H1 (cell line): ENCODE measurements around the gene SYNPO. TPM values are rescaled to one million over a fixed set of nuclear protein-coding genes. Genes with fewer than 3 reads are reported as not detected.

Source experiments
- CTCF ChIA-PET: fragments of 300-600 bp; sonication (Branson Sonifier 250); formaldehyde crosslinking; loops from one replicate; lab custom pipeline; 2021; ENCODE audit not compliant: partially characterized antibody; lab: Charles Lee
- POLR2A ChIA-PET: fragments of 300-600 bp; sonication (Branson Sonifier 250); formaldehyde crosslinking; loops from one replicate; lab custom pipeline; 2021; ENCODE audit warnings: inconsistent platforms; ENCODE audit not compliant: partially characterized antibody; lab: Charles Lee
- DNase-seq, 2 experiments: peaks; one replicate each; pipeline versions ENCODE4 v3.0.0 to v3.0.0-alpha.2; 2010 to 2022; ENCODE audit warnings: low spot score in 2 of 2, low read depth in 1 of 2, mixed read lengths in 1 of 2
- FAIRE-seq: peaks from 2 replicates; lab custom pipeline; 2011; peaks lifted over from hg19 to GRCh38; lab: Jason Lieb, UNC
- H2AFZ ChIP-seq: 2 replicates; pipeline ENCODE4 v1.8.1; 2012; ENCODE audit warnings: low read length, inconsistent platforms
- H2AK5ac ChIP-seq: 2 replicates; pipeline ENCODE4 v1.6.1; 2013; ENCODE audit warnings: low read depth, low read length
- H2BK120ac ChIP-seq: replicated peaks from 2 replicates; pipeline ENCODE3; 2013; ENCODE audit warnings: low read depth, low read length, inconsistent platforms
- H2BK12ac ChIP-seq: 2 replicates; pipeline ENCODE4 v1.6.1; 2013; ENCODE audit warnings: low read depth, low read length
- H2BK15ac ChIP-seq: 2 replicates; pipeline ENCODE4 v1.6.1; 2013; ENCODE audit warnings: low read length
- H2BK20ac ChIP-seq: 2 replicates; pipeline ENCODE4 v1.6.1; 2013; ENCODE audit warnings: low read length
- H2BK5ac ChIP-seq: 2 replicates; pipeline ENCODE4 v1.6.1; 2013; ENCODE audit warnings: low read depth, low read length
- H3K14ac ChIP-seq: 2 replicates; pipeline ENCODE4 v1.6.1; 2013; ENCODE audit warnings: inconsistent platforms; ENCODE audit not compliant: insufficient read length
- H3K18ac ChIP-seq: 2 replicates; pipeline ENCODE4 v1.6.1; 2013; ENCODE audit warnings: low read length; ENCODE audit errors: extremely low read depth
- H3K23ac ChIP-seq: 2 replicates; pipeline ENCODE4 v1.6.1; 2013; ENCODE audit warnings: inconsistent platforms; ENCODE audit not compliant: insufficient read length
- H3K23me2 ChIP-seq: 2 replicates; pipeline ENCODE4 v1.6.1; 2013; ENCODE audit warnings: low read depth, low read length
- H3K27ac ChIP-seq: 2 replicates; pipeline ENCODE4 v1.6.1; 2011; ENCODE audit warnings: low read depth, low read length, inconsistent platforms
- H3K27me3 ChIP-seq, 4 experiments: replicated peaks in 1 of 4; 1 replicate in 1 of 4; 2 replicates in 3 of 4; pipeline versions ENCODE4 v1.6.1 to v1.8.1; 2011 to 2013; ENCODE audit warnings: low read length in 3 of 4, mild to moderate bottlenecking in 3 of 4, inconsistent platforms in 2 of 4, mixed read lengths in 2 of 4, moderate library complexity in 1 of 4; ENCODE audit not compliant: control insufficient read depth in 3 of 4, insufficient read depth in 3 of 4; ENCODE audit errors: extremely low read depth in 1 of 4
- H3K36me3 ChIP-seq, 4 experiments: 2 replicates each; pipeline versions ENCODE4 v1.6.1 to v1.8.1; 2011 to 2013; ENCODE audit warnings: mild to moderate bottlenecking in 4 of 4, low read length in 3 of 4, moderate library complexity in 2 of 4, control low read depth in 1 of 4, inconsistent platforms in 1 of 4; ENCODE audit not compliant: insufficient read depth in 4 of 4, control insufficient read depth in 2 of 4
- H3K4ac ChIP-seq: replicated peaks from 2 replicates; pipeline ENCODE3; 2013; ENCODE audit warnings: low read length, low read depth, mixed read lengths, inconsistent platforms; ENCODE audit not compliant: insufficient read length
- H3K4me1 ChIP-seq, 4 experiments: replicated peaks in 1 of 4; 1 replicate in 1 of 4; 2 replicates in 3 of 4; pipeline versions ENCODE4 v1.6.1 to v1.8.1; 2011 to 2013; ENCODE audit warnings: low read length in 3 of 4, inconsistent platforms in 2 of 4, mixed read lengths in 1 of 4; ENCODE audit not compliant: insufficient read depth in 4 of 4, control insufficient read depth in 3 of 4
- H3K4me2 ChIP-seq, 2 experiments: 2 replicates each; pipeline versions ENCODE4 v1.6.1 to v1.8.1; 2011 to 2013; ENCODE audit warnings: low read depth in 2 of 2, low read length in 2 of 2, control low read depth in 1 of 2, inconsistent platforms in 1 of 2, mild to moderate bottlenecking in 1 of 2; ENCODE audit not compliant: insufficient read depth in 1 of 2
- H3K4me3 ChIP-seq, 4 experiments: fragments of 200-600, 300-600 bp in 1 of 4; sonication (generic), shearing (Covaris generic), sonication (Bioruptor Twin) in 1 of 4; 2 replicates each; pipeline versions ENCODE4 v1.5.1 to v1.8.1; 2011 to 2016; ENCODE audit warnings: low read length in 4 of 4, low read depth in 3 of 4, control low read depth in 2 of 4, inconsistent platforms in 2 of 4, mild to moderate bottlenecking in 2 of 4, mixed read lengths in 1 of 4, moderate library complexity in 1 of 4; ENCODE audit not compliant: insufficient read depth in 2 of 4; ENCODE audit errors: extremely low read depth in 1 of 4
- H3K56ac ChIP-seq: replicated peaks from 2 replicates; pipeline ENCODE3; 2013; ENCODE audit warnings: low read depth, mild to moderate bottlenecking, mixed read lengths, low read length, inconsistent platforms; ENCODE audit not compliant: insufficient read length
- H3K79me1 ChIP-seq: 2 replicates; pipeline ENCODE4 v1.6.1; 2013; ENCODE audit warnings: low read depth, low read length, control low read depth
- H3K79me2 ChIP-seq, 2 experiments: 2 replicates each; pipeline versions ENCODE4 v1.6.1 to v1.8.1; 2012 to 2013; ENCODE audit warnings: low read length in 2 of 2, mild to moderate bottlenecking in 2 of 2, inconsistent platforms in 1 of 2; ENCODE audit not compliant: insufficient read depth in 2 of 2, control insufficient read depth in 1 of 2
- H3K9ac ChIP-seq, 4 experiments: replicated peaks in 1 of 4; 1 replicate in 1 of 4; 2 replicates in 3 of 4; pipeline versions ENCODE4 v1.6.1 to v1.8.1; 2011 to 2013; ENCODE audit warnings: low read depth in 3 of 4, low read length in 3 of 4, control low read depth in 2 of 4, mild to moderate bottlenecking in 2 of 4, moderate library complexity in 2 of 4, inconsistent platforms in 1 of 4; ENCODE audit errors: extremely low read depth in 1 of 4
- H3K9me3 ChIP-seq, 2 experiments: 2 replicates each; pipeline versions ENCODE4 v1.6.1 to v1.8.1; 2012 to 2013; ENCODE audit warnings: mild to moderate bottlenecking in 2 of 2, moderate library complexity in 2 of 2, control low read depth in 1 of 2, inconsistent platforms in 1 of 2, low read depth in 1 of 2, low read length in 1 of 2, mixed read lengths in 1 of 2; ENCODE audit not compliant: insufficient read depth in 2 of 2
- H4K20me1 ChIP-seq, 2 experiments: replicated peaks in 1 of 2; 2 replicates each; pipeline versions ENCODE3 to v1.8.1; 2011 to 2013; ENCODE audit warnings: inconsistent platforms in 2 of 2, low read length in 2 of 2, mild to moderate bottlenecking in 1 of 2; ENCODE audit not compliant: insufficient read depth in 2 of 2, control insufficient read depth in 1 of 2
- H4K5ac ChIP-seq: 2 replicates; pipeline ENCODE4 v1.6.1; 2013; ENCODE audit warnings: low read length, low read depth, mixed read lengths, inconsistent platforms; ENCODE audit not compliant: insufficient read length
- H4K8ac ChIP-seq: 2 replicates; pipeline ENCODE4 v1.8.0; 2013; ENCODE audit warnings: mild to moderate bottlenecking, moderate library complexity, low read length, inconsistent platforms; ENCODE audit not compliant: insufficient read depth; ENCODE audit errors: extremely low read depth
- H4K91ac ChIP-seq: replicated peaks from 2 replicates; pipeline ENCODE3; 2013; ENCODE audit warnings: low read length, mixed read lengths, inconsistent platforms; ENCODE audit not compliant: insufficient read length
- YY1 ChIP-seq: IDR thresholded peaks from 2 replicates; pipeline ENCODE4 v1.6.1; 2011; ENCODE audit warnings: low read depth, mild to moderate bottlenecking, low read length
- WGBS, 2 experiments: shearing (Covaris generic) in 1 of 2; methylation state at CpG; one replicate each; pipeline versions ENCODE4 v1.1.6 to v1.1.7; 2013 to 2015; ENCODE audit warnings: low lambda C conversion rate in 2 of 2, mixed read lengths in 2 of 2, inconsistent platforms in 1 of 2, low coverage in 1 of 2, missing lambda C conversion rate in 1 of 2; ENCODE audit not compliant: insufficient replicate concordance in 2 of 2, insufficient coverage in 1 of 2, insufficient read length in 1 of 2; ENCODE audit errors: extremely low coverage in 1 of 2, missing lambda C conversion rate in 1 of 2; 5-methylcytosine and 5-hydroxymethylcytosine counted together
- polyA plus RNA-seq, 7 experiments: library from polyadenylated mRNA; depleted of rRNA in 3 of 7; stranded (reverse) in 5 of 7; unstranded in 2 of 7; fragments of >200 nt in 5 of 7; fragments of 200-250 nt in 2 of 7; gene quantifications; 1 replicate in 5 of 7; 2 replicates in 1 of 7; 4 replicates in 1 of 7; pipeline versions ENCODE4 v1.2.1 to v1.2.3, GENCODE V29; 2011 to 2013; ENCODE audit warnings: missing spikeins in 2 of 7, mixed read lengths in 2 of 7
- total RNA-seq: library from RNA; stranded (reverse); fragmentation: NEBNext Ultra II Directional; extraction: Animal tissue kit (Norgen Biotek cat#: 25700); gene quantifications from 2 replicates; pipeline ENCODE4 v1.2.1, GENCODE V29; 2021

SYNPO gene
- total and polyA plus RNA-seq, 2 of the 8 experiments (the other 6 are each of a cell fraction or from before 2014, with no cell fraction given) = 2.3 TPM

GRCh38 chr5:150675069-150675468, 34.6 kb downstream of the SYNPO start:
- Histone ChIP-seq H4K8ac (no peak overlapping the region), H2AK5ac (no peak overlapping the region), H3K9me3 (no peaks in the 10 kb centered on the region), H2AFZ (no peak overlapping the region), H3K18ac (no peak overlapping the region), H3K27me3 (no peaks in the 10 kb centered on the region), H4K91ac (no peak overlapping the region), H3K4me3 (no peak overlapping the region), H2BK12ac (no peak overlapping the region), H2BK15ac (no peak overlapping the region), H3K4me2 (no peak overlapping the region), H2BK5ac (no peak overlapping the region), H2BK20ac (no peak overlapping the region), H3K36me3 (peaks cover 0 to 7% (median 0%) of the 10 kb centered on the region in 4 experiments; a peak in 3 of 8 replicates), H3K23me2 (peaks cover 9% of the 10 kb centered on the region), H2BK120ac (no peak overlapping the region), H3K23ac (no peak overlapping the region), H3K9ac (no peak overlapping the region), H3K79me2 (peaks cover 0 to 9% of the 10 kb centered on the region in 2 experiments; a peak in 2 of 4 replicates), H3K4me1 (peaks cover 5 to 21% (median 13%) of the 10 kb centered on the region in 4 experiments), H3K56ac (no peak overlapping the region), H3K14ac (no peak overlapping the region), H4K20me1 (no peaks in the 10 kb centered on the region), H3K4ac (no peak overlapping the region), H3K27ac (no peak overlapping the region), H4K5ac (no peak overlapping the region), H3K79me1 (no peaks in the 10 kb centered on the region)
- WGBS, 2 experiments = 85% methylated on average over 6 of the region's 6 CpGs; no CpG with 5 or more reads in 1 of the 2 experiments
- POLR2A ChIA-PET = interaction anchor here (0.9 to 2.7 kb wide), 5 partner anchors 9 to 229 kb away, joined by 4 to 9 read pairs (median 4); partner anchors contain the start of genes MYOZ3 and RBM22
- CTCF ChIA-PET = interaction anchor here (0.7 to 3.3 kb wide), 7 partner anchors 9 to 61 kb away, joined by 3 to 11 read pairs (median 3); no protein-coding TSS in a partner anchor
- FAIRE-seq = no peak
- DNase-seq = no peak
- no peak for TF ChIP-seq YY1
